H9 (cell line): Measurements from ENCODE around the gene AGTRAP. TPM values are rescaled to one million over a fixed set of nuclear protein-coding genes. Genes with fewer than 3 reads are reported as not detected.
A peak's percentile ranks its signal among the peaks of the same experiment; 100 is the strongest.

Experiments
- DNase-seq: peaks from one replicate; pipeline ENCODE4 v3.0.0-alpha.2; 2017
- H2AFZ ChIP-seq: one replicate; pipeline ENCODE4 v1.6.1; 2013; ENCODE audit warnings: mild to moderate bottlenecking, low read length, control low read depth, moderate library complexity
- H2AK5ac ChIP-seq: 2 replicates; pipeline ENCODE4 v1.6.1; 2013; ENCODE audit warnings: low read length, control low read depth, mixed read lengths; ENCODE audit not compliant: insufficient read length
- H2BK120ac ChIP-seq: one replicate; pipeline ENCODE4 v1.6.1; 2013; ENCODE audit warnings: low read depth, mild to moderate bottlenecking, low read length, control low read depth, inconsistent platforms; ENCODE audit not compliant: poor library complexity, severe bottlenecking
- H2BK12ac ChIP-seq: 2 replicates; pipeline ENCODE4 v1.6.1; 2013; ENCODE audit warnings: low read length, control low read depth, mixed read lengths, low read depth; ENCODE audit not compliant: insufficient read length
- H2BK15ac ChIP-seq: 2 replicates; pipeline ENCODE4 v1.6.1; 2013; ENCODE audit warnings: low read depth, low read length, control low read depth
- H2BK20ac ChIP-seq: one replicate; pipeline ENCODE4 v1.6.1; 2013; ENCODE audit warnings: low read depth, mild to moderate bottlenecking, low read length, control low read depth, inconsistent platforms; ENCODE audit not compliant: poor library complexity, severe bottlenecking
- H2BK5ac ChIP-seq: 2 replicates; pipeline ENCODE4 v1.6.1; 2013; ENCODE audit warnings: low read length, control low read depth, mixed read lengths; ENCODE audit not compliant: insufficient read length
- H3K14ac ChIP-seq: 2 replicates; pipeline ENCODE4 v1.6.1; 2013; ENCODE audit warnings: low read length, control low read depth; ENCODE audit not compliant: insufficient read depth
- H3K18ac ChIP-seq: 2 replicates; pipeline ENCODE4 v1.6.1; 2013; ENCODE audit warnings: low read depth, mild to moderate bottlenecking, mixed read lengths, low read length, control low read depth; ENCODE audit not compliant: insufficient read length
- H3K23ac ChIP-seq: 2 replicates; pipeline ENCODE4 v1.6.1; 2013; ENCODE audit warnings: low read length, control low read depth, mixed read lengths, low read depth; ENCODE audit not compliant: insufficient read length
- H3K23me2 ChIP-seq: 2 replicates; pipeline ENCODE4 v1.6.1; 2013; ENCODE audit warnings: low read depth, mild to moderate bottlenecking, mixed read lengths, low read length, control low read depth; ENCODE audit not compliant: insufficient read length, poor library complexity, severe bottlenecking
- H3K27ac ChIP-seq: 2 replicates; pipeline ENCODE4 v1.5.1; 2013; ENCODE audit warnings: low read length, control low read depth, mixed read lengths, low read depth; ENCODE audit not compliant: insufficient read length
- H3K27me3 ChIP-seq: 2 replicates; pipeline ENCODE4 v1.6.1; 2013; ENCODE audit warnings: low read length, control low read depth, inconsistent platforms; ENCODE audit not compliant: insufficient read depth
- H3K4ac ChIP-seq: 2 replicates; pipeline ENCODE4 v1.6.1; 2013; ENCODE audit warnings: low read depth, mild to moderate bottlenecking, control low read depth, inconsistent platforms, low read length, moderate library complexity
- H3K4me1 ChIP-seq: 2 replicates; pipeline ENCODE4 v1.6.1; 2013; ENCODE audit warnings: low read length, control low read depth, inconsistent platforms; ENCODE audit not compliant: insufficient read depth
- H3K4me2 ChIP-seq: 2 replicates; pipeline ENCODE4 v1.6.1; 2013; ENCODE audit warnings: low read length, control low read depth, mixed read lengths; ENCODE audit not compliant: insufficient read length, insufficient read depth
- H3K56ac ChIP-seq: 2 replicates; pipeline ENCODE4 v1.6.1; 2013; ENCODE audit warnings: low read depth, mild to moderate bottlenecking, mixed read lengths, low read length, control low read depth; ENCODE audit not compliant: insufficient read length
- H3K79me1 ChIP-seq: 2 replicates; pipeline ENCODE4 v1.6.1; 2013; ENCODE audit warnings: low read depth, mild to moderate bottlenecking, moderate library complexity, low read length, control low read depth, inconsistent platforms; ENCODE audit not compliant: insufficient read depth, poor library complexity, severe bottlenecking
- H3K79me2 ChIP-seq: 2 replicates; pipeline ENCODE4 v1.6.1; 2013; ENCODE audit warnings: low read length, control low read depth, inconsistent platforms; ENCODE audit not compliant: insufficient read depth
- H3K9ac ChIP-seq: 2 replicates; pipeline ENCODE4 v1.6.1; 2013; ENCODE audit warnings: low read length, control low read depth, mixed read lengths; ENCODE audit not compliant: insufficient read length; ENCODE audit errors: extremely low read depth
- H3K9me3 ChIP-seq: one replicate; pipeline ENCODE4 v1.6.1; 2013; ENCODE audit warnings: low read depth, low read length, inconsistent platforms; ENCODE audit not compliant: control insufficient read depth
- H3T11ph ChIP-seq: one replicate; pipeline ENCODE4 v1.6.1; 2013; ENCODE audit warnings: mild to moderate bottlenecking, low read length, control low read depth, inconsistent platforms
- H4K20me1 ChIP-seq: one replicate; pipeline ENCODE4 v1.6.1; 2013; ENCODE audit not compliant: control insufficient read depth, insufficient read length, insufficient read depth
- H4K5ac ChIP-seq: 2 replicates; pipeline ENCODE4 v1.6.1; 2013; ENCODE audit warnings: low read depth, mild to moderate bottlenecking, mixed read lengths, low read length, control low read depth; ENCODE audit not compliant: insufficient read length
- H4K8ac ChIP-seq: replicated peaks from 2 replicates; pipeline ENCODE4 v1.6.1; 2013; ENCODE audit warnings: low read length, control low read depth, mixed read lengths, low read depth; ENCODE audit not compliant: insufficient read length
- H4K91ac ChIP-seq: 2 replicates; pipeline ENCODE4 v1.6.1; 2013; ENCODE audit warnings: low read depth, mild to moderate bottlenecking, moderate library complexity, mixed read lengths, low read length, control low read depth; ENCODE audit not compliant: insufficient read length
- H3K27ac Mint-ChIP-seq, 3 experiments: 2 replicates in 2 of 3; 3 replicates in 1 of 3; pipeline ENCODE4 v1.8.0; 2020 to 2021; ENCODE audit warnings: mixed read lengths in 3 of 3, mild to moderate bottlenecking in 1 of 3, moderate library complexity in 1 of 3
- H3K27me3 Mint-ChIP-seq: 2 replicates; pipeline ENCODE4 v1.8.0; 2021; ENCODE audit warnings: low read depth, mild to moderate bottlenecking, moderate library complexity, mixed read lengths
- H3K36me3 Mint-ChIP-seq, 3 experiments: 2 replicates in 2 of 3; 3 replicates in 1 of 3; pipeline ENCODE4 v1.8.0; 2020 to 2021; ENCODE audit warnings: low read depth in 3 of 3, mixed read lengths in 3 of 3; ENCODE audit not compliant: insufficient read depth in 1 of 3
- H3K4me1 Mint-ChIP-seq, 2 experiments: 2 replicates each; pipeline ENCODE4 v1.8.0; 2020; ENCODE audit warnings: mixed read lengths in 2 of 2
- H3K4me3 Mint-ChIP-seq, 2 experiments: 2 replicates in 1 of 2; 3 replicates in 1 of 2; pipeline ENCODE4 v1.8.0; 2020 to 2021; ENCODE audit warnings: mild to moderate bottlenecking in 2 of 2, mixed read lengths in 2 of 2, moderate library complexity in 1 of 2
- H3K9me3 Mint-ChIP-seq, 2 experiments: 2 replicates in 1 of 2; 3 replicates in 1 of 2; pipeline ENCODE4 v1.8.0; 2020; ENCODE audit warnings: mild to moderate bottlenecking in 2 of 2, mixed read lengths in 2 of 2, moderate library complexity in 1 of 2
- WGBS: extraction: QIAGEN DNeasy Blood & Tissue Kit; methylation state at CpG from one replicate; pipeline ENCODE4 v1.1.7; 2013; ENCODE audit warnings: missing lambda C conversion rate, low lambda C conversion rate, mixed read lengths; ENCODE audit not compliant: insufficient read length; ENCODE audit errors: extremely low coverage; 5-methylcytosine and 5-hydroxymethylcytosine counted together
- total RNA-seq: library from RNA; stranded (reverse); gene quantifications from 2 replicates; pipeline ENCODE4 v1.2.1, GENCODE V29; 2021
- TF ChIP-seq, protein P1 (sequence below): fragments of 200-600 bp; sonication (generic); conservative IDR thresholded peaks from 3 replicates; pipeline ENCODE4 v1.8.0; 2021; ENCODE audit warnings: antibody characterized with exemption, mild to moderate bottlenecking

AGTRAP gene
- total RNA-seq, 1 experiment from 2014 or later: 60.9 TPM

DNA sequence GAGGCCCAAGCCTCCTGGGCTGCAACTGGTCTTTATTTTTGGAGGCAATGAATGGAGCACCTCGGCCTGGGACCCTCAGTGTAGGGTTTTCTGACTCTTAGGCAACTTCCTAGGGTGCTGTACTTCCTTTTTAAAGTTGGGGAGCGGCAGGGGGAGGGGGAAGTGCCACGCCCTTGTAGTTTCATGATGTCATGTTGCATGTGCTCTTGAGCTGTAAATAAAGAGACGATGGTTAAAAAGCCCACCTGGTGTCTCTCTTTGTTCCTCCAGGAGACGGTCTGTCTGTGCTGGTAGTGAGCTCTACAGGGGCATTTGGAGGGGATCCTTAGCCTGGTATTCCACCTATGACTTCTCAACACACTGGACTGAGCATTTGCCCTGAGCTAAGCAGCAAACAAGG, 10.3 kb upstream of the AGTRAP start:
- no peak overlapping the region for H3K4ac ChIP-seq
- no peak overlapping the region for H3K9ac ChIP-seq
- DNase-seq: no peak
- H2AK5ac ChIP-seq: no peak overlapping the region
- H3K79me1 ChIP-seq: no peaks in the 10 kb centered on the region
- H3K4me1 Mint-ChIP-seq: peaks cover 36 to 41% of the 10 kb centered on the region in 2 experiments
- no peak overlapping the region for H2BK12ac ChIP-seq
- H3K36me3 Mint-ChIP-seq: peaks cover 0 to 4% (median 0%) of the 10 kb centered on the region in 3 experiments; a peak in 1 of 7 replicates
- no peaks in the 10 kb centered on the region for H3K23me2 ChIP-seq
- no peak overlapping the region for H3K18ac ChIP-seq
- H2BK20ac ChIP-seq: no peak overlapping the region
- peak overlapping the region; percentile 68; the same call in 1 of the 2 replicates for H3K14ac ChIP-seq
- H3K56ac ChIP-seq: no peak overlapping the region
- TF ChIP-seq, protein P1, sequence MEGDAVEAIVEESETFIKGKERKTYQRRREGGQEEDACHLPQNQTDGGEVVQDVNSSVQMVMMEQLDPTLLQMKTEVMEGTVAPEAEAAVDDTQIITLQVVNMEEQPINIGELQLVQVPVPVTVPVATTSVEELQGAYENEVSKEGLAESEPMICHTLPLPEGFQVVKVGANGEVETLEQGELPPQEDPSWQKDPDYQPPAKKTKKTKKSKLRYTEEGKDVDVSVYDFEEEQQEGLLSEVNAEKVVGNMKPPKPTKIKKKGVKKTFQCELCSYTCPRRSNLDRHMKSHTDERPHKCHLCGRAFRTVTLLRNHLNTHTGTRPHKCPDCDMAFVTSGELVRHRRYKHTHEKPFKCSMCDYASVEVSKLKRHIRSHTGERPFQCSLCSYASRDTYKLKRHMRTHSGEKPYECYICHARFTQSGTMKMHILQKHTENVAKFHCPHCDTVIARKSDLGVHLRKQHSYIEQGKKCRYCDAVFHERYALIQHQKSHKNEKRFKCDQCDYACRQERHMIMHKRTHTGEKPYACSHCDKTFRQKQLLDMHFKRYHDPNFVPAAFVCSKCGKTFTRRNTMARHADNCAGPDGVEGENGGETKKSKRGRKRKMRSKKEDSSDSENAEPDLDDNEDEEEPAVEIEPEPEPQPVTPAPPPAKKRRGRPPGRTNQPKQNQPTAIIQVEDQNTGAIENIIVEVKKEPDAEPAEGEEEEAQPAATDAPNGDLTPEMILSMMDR: no peak
- H3K79me2 ChIP-seq: no peaks in the 10 kb centered on the region
- H2BK5ac ChIP-seq: no peak overlapping the region
- H4K8ac ChIP-seq: no peak overlapping the region
- no peaks in the 10 kb centered on the region for H4K20me1 ChIP-seq
- H3K9me3 Mint-ChIP-seq: no peaks in the 10 kb centered on the region; a peak in 1 of 5 replicates
- no peak overlapping the region for H4K91ac ChIP-seq
- no peak overlapping the region for H3K27ac ChIP-seq
- H3K9me3 ChIP-seq: no peaks in the 10 kb centered on the region
- H3K27ac Mint-ChIP-seq: peak overlapping the region in 2 of 3 experiments; percentile 89 to 93; a peak in 5 of 7 replicates
- H3K27me3 Mint-ChIP-seq: no peaks in the 10 kb centered on the region; the same call in none of the 2 replicates
- no peak overlapping the region for H3K4me2 ChIP-seq
- no peak overlapping the region for H2AFZ ChIP-seq
- no peak overlapping the region for H2BK15ac ChIP-seq
- H3K4me1 ChIP-seq: peaks cover 8% of the 10 kb centered on the region
- H3K4me3 Mint-ChIP-seq: no peak overlapping the region
- H4K5ac ChIP-seq: no peak overlapping the region
- no peak overlapping the region for H2BK120ac ChIP-seq
- H3T11ph ChIP-seq: no peak overlapping the region
- no peaks in the 10 kb centered on the region for H3K27me3 ChIP-seq
- no CpG with 5 or more reads among the region's 5 CpGs for WGBS
- H3K23ac ChIP-seq: no peak overlapping the region
